NCI-H526 (cell line): ENCODE data around the gene MYO1H.
"Not testable (repeated sequence)": the region's sequence is repeated elsewhere in the genome, so short reads cannot be mapped to it uniquely, and the experiment has no call there.

Experiments
- DNase-seq, 2 experiments: peaks; one replicate each; lab custom pipeline; 2025; lab: John Stamatoyannopoulos, UW

The MYO1H gene, protein sequence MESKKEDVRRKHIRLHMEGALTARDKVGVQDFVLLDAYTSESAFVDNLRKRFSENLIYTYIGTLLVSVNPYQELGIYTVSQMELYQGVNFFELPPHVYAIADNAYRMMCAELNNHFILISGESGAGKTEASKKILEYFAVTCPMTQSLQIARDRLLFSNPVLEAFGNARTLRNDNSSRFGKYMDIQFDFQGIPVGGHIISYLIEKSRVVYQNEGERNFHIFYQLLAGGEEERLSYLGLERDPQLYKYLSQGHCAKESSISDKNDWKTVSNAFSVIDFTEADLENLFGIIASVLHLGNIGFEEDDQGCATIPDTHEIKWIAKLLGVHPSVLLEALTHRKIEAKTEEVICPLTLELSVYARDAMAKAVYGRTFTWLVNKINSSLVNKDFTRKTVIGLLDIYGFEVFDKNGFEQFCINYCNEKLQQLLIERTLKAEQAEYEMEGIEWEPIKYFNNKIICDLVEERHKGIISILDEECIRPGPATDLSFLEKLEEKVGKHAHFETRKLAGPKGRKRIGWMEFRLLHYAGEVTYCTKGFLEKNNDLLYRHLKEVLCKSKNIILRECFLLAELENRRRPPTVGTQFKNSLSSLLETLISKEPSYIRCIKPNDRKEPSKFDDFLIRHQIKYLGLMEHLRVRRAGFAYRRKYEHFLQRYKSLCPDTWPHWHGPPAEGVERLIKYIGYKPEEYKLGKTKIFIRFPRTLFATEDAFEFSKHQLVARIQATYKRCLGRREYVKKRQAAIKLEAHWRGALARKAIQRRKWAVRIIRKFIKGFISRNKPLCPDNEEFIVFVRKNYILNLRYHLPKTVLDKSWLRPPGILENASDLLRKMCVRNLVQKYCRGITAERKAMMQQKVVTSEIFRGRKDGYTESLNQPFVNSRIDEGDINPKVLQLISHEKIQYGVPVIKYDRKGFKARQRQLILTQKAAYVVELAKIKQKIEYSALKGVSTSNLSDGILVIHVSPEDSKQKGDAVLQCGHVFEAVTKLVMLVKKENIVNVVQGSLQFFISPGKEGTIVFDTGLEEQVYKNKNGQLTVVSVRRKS

DNA sequence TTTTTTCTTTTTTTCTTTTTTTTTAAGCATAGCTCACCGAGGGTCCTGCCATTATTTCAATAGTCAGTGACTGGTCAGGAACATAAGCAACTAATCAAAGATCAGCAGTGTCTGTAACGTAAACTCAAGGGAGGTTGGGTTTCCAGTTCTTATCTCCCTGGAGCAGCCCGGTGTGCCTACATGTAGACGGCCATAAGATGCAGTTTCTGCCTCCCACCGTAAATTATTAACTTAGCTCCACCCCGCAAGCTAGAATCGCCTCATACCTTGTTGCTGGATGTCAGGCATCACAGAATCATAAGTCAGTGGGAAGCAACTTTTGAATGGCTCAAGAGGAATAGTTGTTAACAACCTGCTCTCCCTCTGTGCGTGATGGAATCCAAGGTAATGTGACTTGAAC is at the start of gene MYO1H:
MYO1H (plus strand) TSS at position 312 of the 400 bp plus-strand sequence; CDS start at position 373, 61 bp downstream.
- DNase-seq: no peak

DNA sequence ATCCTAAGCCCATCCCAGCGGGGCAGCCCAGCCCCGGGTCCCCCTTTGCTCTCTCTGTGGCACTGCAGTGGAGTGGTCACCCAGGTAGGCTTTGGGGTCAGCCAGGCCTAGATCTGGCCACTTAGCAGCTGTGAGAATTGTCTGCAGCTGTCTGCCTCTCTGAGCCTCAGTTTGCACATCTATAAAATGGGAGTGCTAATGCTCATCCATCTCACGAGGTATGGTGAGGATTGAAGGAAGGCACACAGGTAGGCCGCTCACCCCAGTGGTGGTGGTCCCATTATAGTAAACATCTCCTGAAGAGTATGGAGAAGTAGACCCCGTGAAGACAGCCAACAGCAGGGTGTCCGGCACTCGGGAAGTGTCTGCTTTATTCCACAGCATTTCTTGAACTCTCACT is 47.9 kb upstream of the MYO1H start:
- DNase-seq: no peak

DNA sequence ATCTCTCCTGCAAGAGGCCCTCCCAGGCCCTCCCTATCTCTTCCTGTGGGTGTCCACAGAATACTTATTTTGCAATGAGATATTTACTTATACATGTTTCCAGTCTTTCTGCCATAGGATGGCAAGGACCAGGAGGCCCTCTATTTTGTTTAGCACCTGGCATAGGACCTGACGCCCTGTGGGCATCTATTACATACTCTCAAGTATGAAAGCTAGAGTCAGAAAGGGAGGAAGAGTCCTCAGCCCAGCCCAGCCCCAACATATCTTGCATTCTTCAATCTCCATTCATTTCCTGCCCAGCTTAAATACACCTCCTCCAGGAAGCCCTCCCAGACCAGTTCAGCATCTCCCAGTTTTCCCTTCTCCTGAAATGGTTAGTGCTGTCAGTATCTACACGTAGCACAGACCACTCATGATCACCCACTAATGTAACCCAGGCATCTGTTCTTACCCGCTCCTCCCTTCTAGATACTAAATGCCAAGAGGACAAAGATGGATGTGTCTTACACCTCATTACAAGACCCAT is 46.0 kb upstream of the MYO1H start:
- no peak for DNase-seq

DNA sequence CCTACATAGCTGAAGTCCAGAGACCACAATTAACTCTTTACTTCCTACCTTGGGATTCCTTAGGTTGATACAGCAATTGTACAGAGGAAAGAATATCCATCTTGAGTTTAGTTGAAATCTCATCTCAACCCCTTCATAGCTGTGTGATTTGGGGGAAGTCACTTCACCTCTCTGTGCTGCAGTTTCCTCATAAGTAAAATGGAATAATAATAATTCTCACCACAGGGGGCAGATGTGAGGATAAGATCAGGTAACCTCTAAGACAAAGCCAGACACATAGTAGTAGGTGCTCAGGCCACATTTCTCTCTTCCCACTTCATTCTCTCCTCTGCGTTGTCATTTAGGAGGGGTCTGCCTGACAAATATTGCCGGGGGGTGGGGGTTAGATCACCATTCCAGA is 45.3 kb upstream of the MYO1H start:
- peak; percentile 30 to 66 for DNase-seq

GRCh38 chr12:109302770-109303169 is 44.9 kb upstream of the MYO1H start:
- no peak for DNase-seq

GRCh38 chr12:109304485-109304884 is 43.2 kb upstream of the MYO1H start:
- peak in 1 of 2 experiments; percentile 89 for DNase-seq

DNA sequence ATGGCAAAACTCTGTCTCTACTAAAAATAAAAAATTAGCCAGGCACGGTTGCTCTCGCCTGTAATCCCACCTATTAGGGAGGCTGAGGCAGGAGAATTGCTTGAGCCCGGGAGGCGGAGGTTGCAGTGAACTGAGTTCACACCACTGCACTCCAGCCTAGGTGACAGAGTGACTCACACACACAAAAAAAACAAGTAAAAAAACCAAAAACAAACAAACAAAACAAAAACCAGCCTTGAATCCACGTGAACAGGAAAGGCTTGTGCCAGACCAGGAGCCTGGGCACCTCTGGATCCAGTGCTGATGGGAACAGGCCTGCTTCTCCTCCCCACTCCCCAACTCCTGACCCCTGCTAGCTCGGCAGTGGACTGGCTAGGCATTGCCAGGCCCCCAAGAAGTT is 42.2 kb upstream of the MYO1H start:
- no peak for DNase-seq

GRCh38 chr12:109307051-109307450 is 40.6 kb upstream of the MYO1H start:
- peak in 1 of 2 experiments; percentile 32 for DNase-seq

GRCh38 chr12:109308534-109309380 is 38.9 kb upstream of the MYO1H start, which contains the start of gene FOXN4:
TSS of gene FOXN4 (minus strand) at chr12:109309284. CDS start at chr12:109308321, 963 bp downstream.
- peak in 1 of 2 experiments; percentile 76 for DNase-seq

DNA sequence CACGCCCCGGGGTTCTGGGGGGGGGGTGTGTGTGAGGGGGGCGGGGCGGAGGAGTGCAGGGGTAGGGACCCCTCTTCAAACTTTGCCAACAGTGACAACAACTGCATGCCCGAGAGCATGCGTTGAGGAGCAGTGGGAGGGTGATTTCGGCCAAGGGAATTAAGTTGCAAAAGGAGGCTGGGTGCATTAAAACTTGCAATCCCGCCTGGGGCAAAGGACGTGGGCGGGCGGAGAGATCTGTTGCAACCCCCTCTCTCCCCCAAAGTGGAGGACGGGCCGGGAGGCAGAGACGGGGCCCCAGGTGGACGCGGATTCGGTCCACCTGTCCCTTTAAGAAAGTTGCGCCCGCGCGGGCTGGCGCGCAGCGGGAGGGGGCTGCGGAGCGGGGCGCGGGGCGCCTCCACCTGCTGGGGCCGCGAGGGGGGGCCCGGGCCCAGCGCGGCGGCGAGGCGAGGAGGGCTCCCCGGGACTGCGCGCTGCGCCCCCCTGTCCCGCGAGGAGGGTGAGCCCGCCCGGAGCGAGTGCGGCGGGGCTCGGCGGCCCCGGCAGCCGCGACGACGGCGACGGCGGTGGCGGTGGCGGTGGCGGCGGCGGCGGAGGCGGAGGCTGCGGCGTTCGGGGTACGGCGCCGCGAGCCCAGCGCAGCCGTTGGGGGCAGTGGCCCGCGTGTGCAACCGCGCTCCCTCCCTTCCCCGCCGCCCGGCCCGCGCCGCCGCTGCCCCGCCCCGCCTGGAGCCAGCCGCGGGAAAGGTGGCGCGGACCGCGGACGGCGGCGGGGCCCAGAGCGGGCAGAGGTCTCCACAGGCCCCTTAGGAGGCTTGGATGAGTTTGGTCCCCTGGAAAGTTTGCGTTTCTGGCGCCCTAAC is 38.1 kb upstream of the MYO1H start:
- peak in 1 of 2 experiments; percentile 84 for DNase-seq

DNA sequence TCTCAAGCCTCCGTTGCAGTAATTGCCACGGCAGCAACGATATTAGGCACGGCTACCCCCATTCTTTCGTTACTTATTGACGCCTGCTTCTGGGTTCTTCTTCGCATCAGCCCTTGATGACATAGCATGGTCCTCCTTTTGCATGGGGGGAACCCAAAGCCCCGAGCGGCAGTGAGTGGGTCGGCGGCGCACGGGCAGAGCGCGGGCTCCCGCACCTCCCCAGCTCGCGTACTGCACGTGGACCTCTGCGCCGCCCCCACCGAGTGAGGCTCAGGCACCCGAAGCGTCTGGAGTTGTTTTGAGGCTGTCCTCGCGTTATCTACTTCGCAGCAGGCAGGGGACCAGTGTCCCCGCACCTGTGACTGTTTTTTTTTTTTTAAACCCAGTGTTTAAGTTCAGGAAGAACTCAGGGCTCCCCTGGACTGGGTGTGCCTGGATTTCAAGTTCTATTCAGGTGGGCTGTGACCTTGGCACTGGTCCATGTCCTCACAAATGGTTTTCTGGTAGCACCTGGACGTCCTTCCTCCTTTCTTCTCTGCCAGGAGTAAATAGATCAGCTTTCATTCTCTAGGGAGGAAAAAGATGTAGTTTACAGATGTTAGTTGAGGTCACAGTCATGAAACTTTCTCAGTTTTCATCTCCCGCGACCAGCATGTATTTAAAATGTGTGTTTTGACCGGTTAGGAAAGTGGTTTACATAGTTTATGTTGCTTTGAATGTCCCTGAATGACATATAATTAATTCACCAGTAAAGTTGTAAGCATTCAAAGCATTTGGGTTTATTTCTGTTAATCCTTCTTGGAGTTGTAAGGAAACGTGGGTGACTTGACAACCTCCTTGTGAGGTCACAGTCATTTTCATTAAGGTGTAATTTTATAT is 37.2 kb upstream of the MYO1H start:
- DNase-seq: peak; percentile 50 to 68

DNA sequence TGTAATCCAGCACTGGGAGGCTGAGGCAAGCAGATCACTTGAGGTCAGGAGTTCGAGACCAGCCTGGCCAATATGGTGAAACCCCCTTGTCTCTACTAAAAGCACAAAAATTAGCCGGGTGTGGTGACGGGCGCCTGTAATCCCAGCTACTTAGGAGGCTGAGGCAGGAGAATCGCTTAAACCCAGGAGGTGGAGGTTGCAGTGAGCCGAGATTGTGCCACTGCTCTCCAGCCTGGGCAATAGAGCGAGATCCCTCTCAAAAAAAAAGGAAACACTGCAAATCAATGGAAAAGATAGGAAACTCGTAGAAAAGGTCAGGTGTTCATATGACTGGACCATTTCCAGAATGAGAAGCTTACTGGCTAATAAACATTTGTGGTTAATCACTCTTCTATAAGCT is 26.4 kb upstream of the MYO1H start:
- DNase-seq: not testable (repeated sequence)

- no peak for DNase-seq
Observed at GRCh38 chr12:109329003-109329402, 18.7 kb upstream of the MYO1H start.

DNA sequence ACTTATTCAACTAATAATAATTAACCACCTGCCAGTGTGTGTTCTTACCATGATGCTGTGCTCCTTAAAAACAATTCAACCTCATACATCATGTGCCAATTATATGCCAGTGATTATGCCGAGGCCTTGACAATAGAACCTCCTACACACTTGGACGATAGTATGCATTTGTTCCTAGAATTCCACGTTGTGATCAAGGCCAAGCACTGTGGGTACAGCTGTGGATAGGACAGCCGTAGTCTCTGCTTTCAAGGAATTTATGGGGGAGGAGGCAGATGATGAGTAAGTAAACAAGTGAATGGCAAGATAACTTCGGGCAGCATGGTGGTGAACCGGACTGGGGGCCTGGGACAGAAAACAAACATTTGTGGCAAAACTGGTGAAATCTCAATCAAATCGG is 18.0 kb upstream of the MYO1H start:
- no peak for DNase-seq

- DNase-seq: no peak
Observed at GRCh38 chr12:109330282-109331230, 17.1 kb upstream of the MYO1H start.

DNA sequence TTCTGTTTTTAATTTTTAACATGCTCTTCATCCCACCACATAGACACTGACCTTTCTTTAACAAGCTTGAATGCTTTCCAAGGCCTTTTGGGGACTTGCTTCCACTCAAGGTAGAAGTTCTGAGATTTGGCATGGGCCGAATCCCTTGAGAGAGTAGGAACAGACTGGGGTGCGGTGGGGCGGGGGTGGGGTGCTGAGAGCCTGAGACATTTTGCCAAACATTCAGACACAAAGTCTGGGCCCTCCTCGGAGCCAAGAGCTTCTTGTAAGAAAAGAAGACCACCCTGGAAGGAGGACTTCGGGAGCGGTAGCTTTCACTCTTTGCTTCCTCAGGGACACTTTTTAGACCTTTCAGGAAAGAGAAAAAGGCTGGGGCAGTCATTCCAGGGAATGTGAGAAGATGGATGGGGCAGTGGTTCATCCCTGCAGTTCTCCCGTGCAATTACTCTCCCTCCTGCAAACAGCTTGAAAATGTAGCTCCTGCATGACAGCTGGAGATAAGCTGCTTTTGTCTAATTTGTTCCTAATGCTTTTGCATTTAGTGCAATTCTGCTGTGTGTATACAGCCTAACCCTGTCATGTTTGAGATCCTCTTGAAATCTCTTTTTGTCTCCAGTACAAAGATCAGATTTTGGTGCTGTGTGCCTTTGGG is 16.3 kb upstream of the MYO1H start:
- no peak for DNase-seq

GRCh38 chr12:109334887-109335286 is 12.8 kb upstream of the MYO1H start:
- DNase-seq: no peak

GRCh38 chr12:109336593-109336992 is 11.1 kb upstream of the MYO1H start:
- DNase-seq: no peak
